GM19438 (cell line): ENCODE measurements around the gene ENAH.

Experiments used
- ATAC-seq: cut with Tn5 transposase; IDR thresholded peaks from one replicate; pipeline ENCODE4 v1.9.1; 2021; ENCODE audit warnings: low read depth; ENCODE audit not compliant: unreplicated experiment

ENAH gene

DNA sequence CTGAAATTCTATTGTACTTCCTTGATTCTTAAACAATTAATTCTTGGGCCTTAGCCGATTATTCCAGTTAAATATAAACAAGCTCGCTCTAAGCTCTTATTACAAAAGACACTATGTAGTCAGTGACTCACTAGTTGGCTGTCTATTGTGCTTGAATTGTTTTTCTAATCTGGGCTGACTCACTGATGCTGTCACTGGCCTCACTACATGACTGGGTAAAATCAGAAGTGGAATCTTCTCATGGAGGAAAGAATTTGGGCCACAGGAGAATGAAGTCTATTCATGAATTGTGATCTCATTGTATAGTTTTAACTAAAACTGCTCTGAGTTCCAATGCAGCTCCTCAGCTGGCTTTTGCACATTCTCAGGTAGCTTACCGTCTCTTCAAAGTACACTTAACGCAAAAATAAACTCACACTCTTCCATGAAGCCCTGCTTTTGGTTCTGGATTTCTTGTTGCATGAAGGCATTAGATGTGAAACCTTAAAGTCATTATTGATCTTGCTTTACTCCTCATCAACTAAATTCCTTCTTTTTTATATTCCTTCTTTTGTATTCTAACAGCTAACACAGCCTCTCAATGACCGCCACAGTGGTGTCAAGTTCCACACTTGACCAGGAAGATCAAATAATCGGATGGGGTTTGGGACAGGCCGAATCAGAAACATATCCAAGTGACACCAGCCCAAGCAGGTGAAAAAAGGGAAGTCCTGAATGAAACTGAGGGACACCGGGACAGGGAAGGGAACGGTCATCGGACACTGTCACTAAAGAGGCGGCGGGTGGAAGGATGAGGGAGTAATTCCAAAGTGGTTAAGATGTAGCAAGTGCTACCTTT, 144.2 kb downstream of the ENAH start:
- ATAC-seq = no peak

- no peak for ATAC-seq
Observed at GRCh38 chr1:225506727-225507126, 146.2 kb downstream of the ENAH start.

DNA sequence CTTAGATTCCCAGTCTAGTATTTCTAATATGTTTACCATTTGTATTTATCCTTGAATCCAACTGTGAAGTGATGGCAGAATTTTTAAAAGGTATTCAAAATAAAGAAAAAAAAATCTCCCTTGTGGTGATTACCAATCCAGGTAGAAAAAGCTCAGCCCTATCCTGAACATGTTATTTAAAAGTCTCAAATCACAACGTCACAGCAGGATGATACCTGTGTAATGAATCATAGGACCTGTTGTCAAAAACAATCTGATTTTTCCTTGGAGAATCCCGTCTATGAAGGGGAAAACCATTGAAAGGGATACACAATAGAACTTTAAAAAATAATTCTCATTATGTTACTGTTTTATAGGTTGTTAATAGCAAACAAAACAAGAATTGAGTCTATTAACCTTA, 148.1 kb downstream of the ENAH start:
- ATAC-seq = no peak

DNA sequence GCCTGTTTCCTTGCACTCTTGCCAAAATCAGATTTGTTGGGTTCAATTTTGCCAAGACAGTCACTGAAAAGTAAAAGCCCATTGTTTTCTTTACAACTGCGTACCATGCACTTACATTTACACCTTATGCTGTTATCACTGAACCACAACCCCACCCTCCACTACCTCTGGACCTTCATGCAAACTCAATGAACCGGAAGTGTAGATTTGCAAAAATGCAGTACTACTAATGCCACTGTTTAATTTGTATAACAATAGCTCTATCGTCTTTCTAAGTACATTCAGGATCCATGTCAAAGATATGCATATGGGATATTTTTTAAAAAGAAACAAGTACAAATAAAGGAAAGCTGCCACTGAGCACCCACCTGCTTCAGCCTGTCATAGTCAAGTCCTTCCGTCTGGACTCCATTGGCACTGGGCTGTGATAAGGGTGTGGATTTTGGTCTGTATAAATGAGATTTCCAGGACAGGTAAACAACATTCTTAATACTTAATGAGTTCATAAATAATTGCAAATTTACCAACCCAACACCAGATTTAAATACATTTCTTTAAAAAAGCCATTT, 152.2 kb downstream of the ENAH start:
- no peak for ATAC-seq

- no peak for ATAC-seq
Observed at GRCh38 chr1:225498549-225499136, 154.3 kb downstream of the ENAH start.

DNA sequence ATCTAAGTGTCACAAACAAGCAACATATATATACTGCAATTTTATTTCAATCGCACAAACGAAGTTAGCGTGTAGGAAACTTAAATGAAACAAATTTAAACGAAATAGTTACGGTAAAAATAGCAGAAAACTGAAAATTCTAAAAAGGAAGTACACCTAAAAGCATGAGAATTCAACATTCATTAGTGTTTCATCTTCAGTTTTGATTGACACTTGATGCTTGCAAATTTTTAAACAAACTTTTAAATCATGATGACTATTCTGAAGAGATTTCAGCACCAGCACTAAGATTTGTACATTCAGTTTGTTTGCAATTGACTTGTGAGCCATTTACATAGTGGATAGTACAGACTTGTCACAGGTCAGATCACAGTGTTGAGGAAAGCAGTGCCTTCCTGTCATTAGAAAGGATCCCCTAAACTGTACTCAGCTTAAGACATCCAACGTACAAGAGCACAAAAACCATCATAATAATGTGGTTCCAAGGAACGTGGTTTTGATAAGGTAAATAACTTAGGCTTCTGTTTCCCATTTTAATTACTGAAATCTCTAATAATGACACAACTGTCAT, 158.0 kb downstream of the ENAH start:
- no peak for ATAC-seq

- ATAC-seq = no peak
Observed at GRCh38 chr1:225493591-225494246, 159.2 kb downstream of the ENAH start.

- ATAC-seq = no peak
Observed at GRCh38 chr1:225488676-225489075, 164.2 kb downstream of the ENAH start.

- no peak for ATAC-seq
Observed at GRCh38 chr1:225486856-225487255, 166.1 kb downstream of the ENAH start.

DNA sequence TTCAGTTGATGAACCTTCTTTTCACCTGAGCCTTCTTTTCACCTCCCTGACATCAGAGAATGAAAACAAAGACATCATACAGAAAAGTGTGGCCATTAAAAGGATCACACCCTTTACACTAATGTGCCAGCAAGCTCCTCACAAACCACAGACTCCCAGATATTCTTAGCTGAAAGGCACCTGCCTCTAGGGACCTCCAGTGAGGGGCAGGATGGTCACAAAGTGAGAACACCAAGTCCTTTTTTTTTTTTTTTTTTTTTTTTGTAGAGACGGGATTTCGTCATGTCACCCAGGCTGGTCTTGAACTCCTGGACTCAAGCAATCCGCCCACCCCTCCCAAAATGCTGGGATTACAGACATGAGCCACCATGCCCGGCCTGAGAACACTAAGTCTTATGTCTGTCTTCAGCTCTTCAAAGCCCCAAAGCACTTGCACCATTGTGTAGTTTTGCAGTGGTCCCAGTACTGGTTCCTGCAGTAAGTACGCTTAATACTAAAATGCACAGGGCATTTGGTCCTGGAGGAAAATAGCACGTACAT, 166.9 kb downstream of the ENAH start:
- no peak for ATAC-seq

GRCh38 chr1:225485226-225485625, 167.7 kb downstream of the ENAH start:
- no peak for ATAC-seq

DNA sequence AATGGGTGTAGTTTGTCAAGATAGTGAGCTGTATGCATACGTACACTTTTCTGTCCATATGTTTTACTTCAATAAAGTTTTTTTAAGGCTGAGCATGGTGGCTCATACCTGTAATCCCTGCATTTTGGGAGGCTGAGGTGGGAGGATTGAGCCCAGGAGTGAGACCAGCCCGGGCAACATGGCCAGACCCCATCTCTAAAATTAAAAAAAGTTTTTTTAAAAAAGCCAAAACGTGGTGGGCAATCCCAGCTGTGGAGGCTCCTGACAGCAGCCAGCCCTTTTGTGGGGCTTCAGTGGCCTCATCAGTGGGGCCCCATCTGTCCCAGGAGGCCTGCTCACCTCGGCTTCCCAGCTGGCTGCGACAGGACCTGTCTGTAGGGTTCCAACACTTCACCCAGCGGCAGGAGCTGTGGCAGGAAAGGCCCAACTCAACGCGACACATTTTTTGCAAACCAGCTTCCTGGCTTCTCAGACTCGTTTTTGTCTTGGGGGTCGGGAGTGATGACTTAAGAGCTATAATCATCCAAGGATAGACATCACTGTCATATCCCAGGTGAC, 168.2 kb downstream of the ENAH start:
- ATAC-seq = no peak

DNA sequence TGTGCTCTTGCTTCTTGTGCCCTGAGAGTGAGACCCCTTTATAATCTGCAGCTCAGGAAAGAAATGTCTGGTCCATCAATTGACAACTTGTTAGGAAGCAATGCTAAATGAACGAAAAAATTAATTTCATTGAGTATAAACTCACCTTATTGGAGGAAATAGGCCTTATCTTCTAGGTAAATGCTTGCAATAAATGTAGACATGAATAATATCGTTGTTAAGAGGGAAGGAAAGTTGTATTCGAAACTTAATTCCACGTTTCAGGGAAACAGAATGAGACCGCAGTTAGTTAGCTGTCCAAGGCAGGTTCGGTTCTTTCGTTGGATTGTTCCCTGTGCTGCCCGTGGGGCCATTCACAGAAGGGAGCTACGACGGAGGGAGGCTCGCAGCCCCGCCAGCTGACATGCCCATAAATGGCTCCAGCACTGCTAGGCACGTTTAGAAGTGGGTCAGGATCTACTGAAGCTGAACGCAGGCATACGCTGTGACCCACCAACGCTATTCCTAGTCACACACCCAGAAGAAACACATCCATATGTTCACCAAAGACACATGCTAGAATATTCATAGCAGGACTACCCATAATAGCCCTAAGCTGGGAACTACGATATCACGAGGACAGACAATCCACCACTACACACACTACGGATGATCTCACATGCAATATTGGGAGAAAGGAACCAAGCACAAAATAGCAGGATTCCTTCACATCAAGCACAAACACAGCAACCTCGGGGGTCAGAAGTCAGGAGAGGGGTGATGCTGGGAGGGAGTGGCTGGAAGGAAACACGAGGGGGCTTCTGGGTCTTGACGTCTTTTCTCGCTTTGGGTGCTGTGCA, 168.9 kb downstream of the ENAH start:
- no peak for ATAC-seq

- ATAC-seq = no peak
Observed at GRCh38 chr1:225482421-225482950, 170.4 kb downstream of the ENAH start.

GRCh38 chr1:225481738-225482137, 171.2 kb downstream of the ENAH start:
- ATAC-seq = no peak

- peak; percentile 73 for ATAC-seq
Observed at GRCh38 chr1:225480825-225481434, 172.0 kb downstream of the ENAH start.

- no peak for ATAC-seq
Observed at GRCh38 chr1:225479996-225480720, 172.8 kb downstream of the ENAH start.

- no peak for ATAC-seq
Observed at GRCh38 chr1:225479341-225479740, 173.6 kb downstream of the ENAH start.
